ENCODE results near the gene KRTAP22-2.

The KRTAP22-2 gene

DNA sequence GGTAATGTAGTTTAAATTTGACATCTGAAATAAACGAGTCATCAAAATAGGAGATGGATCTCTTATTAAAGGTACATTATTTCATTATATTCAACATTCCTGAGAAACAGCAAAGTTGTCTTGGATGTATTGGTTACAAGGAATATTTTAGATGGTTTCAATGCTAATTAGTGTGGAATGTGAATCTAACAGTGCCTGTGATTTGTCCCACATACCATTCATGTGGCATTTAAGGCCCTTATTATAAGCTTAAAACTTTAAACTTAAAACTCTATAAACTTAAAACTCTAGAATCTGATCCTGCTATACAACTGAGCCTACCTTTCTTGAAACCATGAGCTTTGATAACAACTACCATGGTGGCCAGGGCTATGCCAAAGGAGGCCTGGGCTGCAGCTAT is 10.6 kb upstream of the KRTAP22-2 start, which contains the start of gene KRTAP22-1:
KRTAP22-1 (plus strand) TSS at position 301 of the 400 bp plus-strand sequence.
- Mint-ChIP-seq H3K27me3 (no peaks in the 10 kb centered on the region), H3K4me3 (no peak within 1 kb of the TSS), H3K4me1 (ENCODE audit: low read depth in 2 of 2) (no peaks in the 10 kb centered on the region), H3K27ac (no peak within 1 kb of the TSS), H3K9me3 (peaks cover 10 to 12% of the 10 kb centered on the region in 2 donors), H3K36me3 (ENCODE audit: insufficient read depth) (no peaks in the 10 kb centered on the region)
- DNase-seq (no peak), ATAC-seq (replicated peaks) (no peak)

DNA sequence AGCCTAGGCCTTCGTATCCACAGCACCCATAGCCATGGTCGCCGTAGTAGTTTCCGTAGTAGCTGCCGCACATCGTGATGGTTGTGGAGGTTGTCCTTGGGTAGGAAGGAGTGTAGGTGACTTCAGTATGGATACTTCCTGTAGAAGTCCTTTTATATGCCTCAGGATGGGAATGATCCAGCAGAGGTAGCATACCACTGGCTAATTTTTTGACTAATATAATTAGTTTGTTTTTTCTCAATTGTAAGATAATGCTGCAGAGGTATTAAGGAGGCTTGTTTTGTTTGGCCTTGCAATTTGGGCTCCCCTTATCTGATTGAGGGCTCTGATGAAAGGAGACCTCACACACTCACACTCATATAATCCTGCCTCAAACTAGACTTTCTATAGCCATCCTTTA is 8.6 kb upstream of the KRTAP22-2 start, which contains the start of gene KRTAP6-2:
KRTAP6-2 (minus strand) TSS at position 101 of the 400 bp plus-strand sequence; CDS start at position 73, 28 bp downstream.
- no peak for DNase-seq
- Mint-ChIP-seq H3K27ac (no peak within 1 kb of the TSS), H3K9me3 (peaks cover 5 to 12% of the 10 kb centered on the region in 2 donors), H3K27me3 (no peaks in the 10 kb centered on the region), H3K4me1 (ENCODE audit: low read depth in 2 of 2) (no peaks in the 10 kb centered on the region), H3K36me3 (ENCODE audit: insufficient read depth) (no peaks in the 10 kb centered on the region), H3K4me3 (no peak within 1 kb of the TSS)
- no peak for ATAC-seq (replicated peaks)

DNA sequence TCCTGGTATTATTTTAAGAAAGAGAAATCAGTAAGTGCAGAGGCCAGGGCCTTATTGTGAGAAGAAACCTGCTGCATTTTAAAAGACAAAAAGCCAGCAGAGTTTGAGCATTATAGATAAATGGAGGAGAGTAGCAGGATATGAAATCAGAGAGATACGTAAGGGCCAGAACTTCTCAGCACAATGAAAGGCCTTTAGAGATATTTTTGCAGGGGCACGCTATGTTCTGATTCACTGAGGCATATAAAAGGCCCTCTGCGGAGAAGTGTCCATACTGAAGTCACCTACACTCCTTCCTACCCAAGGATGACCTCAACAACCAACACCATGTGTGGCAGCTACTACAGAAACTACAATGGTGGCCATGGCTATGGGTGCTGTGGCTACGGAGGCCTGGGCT is 1.9 kb upstream of the KRTAP22-2 start, which contains the start of gene KRTAP6-3:
KRTAP6-3 (plus strand) TSS at position 301 of the 400 bp plus-strand sequence; CDS start at position 307, 6 bp downstream.
- ATAC-seq (replicated peaks), result no peak
- H3K4me1 Mint-ChIP-seq (ENCODE audit: low read depth in 2 of 2), result no peaks in the 10 kb centered on the region

DNA sequence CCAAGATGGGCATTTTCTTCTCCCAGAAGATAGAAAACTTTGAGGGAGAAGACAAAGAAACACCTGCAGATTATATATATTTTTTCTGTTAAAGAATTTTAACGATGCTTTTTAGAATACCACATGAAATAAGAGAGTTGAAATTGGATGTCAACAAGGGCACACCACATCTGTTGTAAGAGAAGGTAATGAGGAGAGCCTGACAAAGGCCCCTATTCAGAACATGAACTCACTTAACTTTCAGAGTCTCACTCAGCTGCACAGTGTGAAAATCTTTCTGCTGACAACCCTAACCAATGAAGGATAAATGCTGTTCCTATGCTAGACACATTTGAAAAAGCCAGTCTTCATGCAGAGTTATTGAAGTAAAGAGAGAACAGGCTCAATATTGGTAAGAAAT is 7.3 kb downstream of the KRTAP22-2 start:
- Mint-ChIP-seq H3K9me3 (no peaks in the 10 kb centered on the region), H3K27ac (no peak overlapping the region), H3K4me1 (ENCODE audit: low read depth in 2 of 2) (no peaks in the 10 kb centered on the region), H3K4me3 (no peak overlapping the region), H3K27me3 (no peaks in the 10 kb centered on the region), H3K36me3 (ENCODE audit: insufficient read depth) (no peaks in the 10 kb centered on the region)
- no peak for DNase-seq
- no peak for ATAC-seq (replicated peaks)

More for the DNA sequence above, 1.9 kb upstream of the KRTAP22-2 start, which contains the start of gene KRTAP6-3:
- H3K27me3 Mint-ChIP-seq, result no peaks in the 10 kb centered on the region
- no peak for DNase-seq
- peaks cover 0 to 5% of the 10 kb centered on the region in 2 donors for H3K9me3 Mint-ChIP-seq
- H3K27ac Mint-ChIP-seq, result no peak within 1 kb of the TSS
- H3K4me3 Mint-ChIP-seq, result no peak within 1 kb of the TSS
- no peaks in the 10 kb centered on the region for H3K36me3 Mint-ChIP-seq (ENCODE audit: insufficient read depth)

DNA sequence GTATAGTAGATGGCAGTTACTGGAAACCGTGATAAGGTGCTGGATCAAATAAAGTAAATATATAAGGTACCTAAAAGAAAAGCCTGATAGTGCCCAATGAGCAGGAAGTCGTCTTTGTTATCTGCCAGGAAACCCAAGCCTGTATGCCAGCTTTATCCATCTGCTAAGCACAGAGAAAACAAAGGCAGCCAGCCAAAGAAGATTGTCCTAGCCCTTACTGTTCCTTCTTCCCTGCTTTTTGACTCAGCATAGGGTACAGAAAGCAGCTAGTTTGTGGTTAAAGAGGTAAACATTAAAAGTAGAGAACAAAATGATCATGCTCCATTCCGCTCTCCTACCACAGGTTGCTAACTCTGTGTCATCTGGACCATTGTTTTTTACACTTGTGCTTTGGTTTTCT is 10.1 kb downstream of the KRTAP22-2 start:
- Mint-ChIP-seq H3K36me3 (ENCODE audit: insufficient read depth) (no peaks in the 10 kb centered on the region), H3K27ac (no peak overlapping the region), H3K27me3 (no peaks in the 10 kb centered on the region), H3K4me1 (ENCODE audit: low read depth in 2 of 2) (no peaks in the 10 kb centered on the region), H3K9me3 (no peaks in the 10 kb centered on the region), H3K4me3 (no peak overlapping the region)
- DNase-seq, result no peak
- no peak for ATAC-seq (replicated peaks)

DNA sequence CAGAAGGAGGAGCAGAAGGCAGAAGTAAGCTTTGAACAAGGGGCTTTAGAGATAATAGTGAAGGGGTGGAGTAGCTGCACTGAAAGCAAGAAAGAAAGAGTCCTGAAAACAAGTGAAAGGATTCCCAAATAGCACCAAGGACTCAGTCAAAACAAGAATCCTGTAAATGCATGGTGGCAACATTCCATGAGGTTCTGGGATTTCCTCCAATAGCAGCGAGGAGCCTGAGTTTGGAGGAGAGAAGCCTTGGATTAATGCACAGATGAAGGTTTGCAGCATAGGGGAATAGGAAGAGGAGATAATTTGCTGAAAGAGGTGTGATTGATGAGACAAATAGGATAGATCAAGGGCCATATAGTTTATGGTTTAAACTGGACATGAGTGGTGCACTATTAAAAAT is 10.9 kb downstream of the KRTAP22-2 start:
- no peaks in the 10 kb centered on the region for H3K4me1 Mint-ChIP-seq (ENCODE audit: low read depth in 2 of 2)
- no peaks in the 10 kb centered on the region for H3K36me3 Mint-ChIP-seq (ENCODE audit: insufficient read depth)
- H3K4me3 Mint-ChIP-seq, result no peak overlapping the region
- H3K27me3 Mint-ChIP-seq, result no peaks in the 10 kb centered on the region
- ATAC-seq (replicated peaks), result no peak
- no peak for DNase-seq
- no peaks in the 10 kb centered on the region for H3K9me3 Mint-ChIP-seq
- H3K27ac Mint-ChIP-seq, result no peak overlapping the region

DNA sequence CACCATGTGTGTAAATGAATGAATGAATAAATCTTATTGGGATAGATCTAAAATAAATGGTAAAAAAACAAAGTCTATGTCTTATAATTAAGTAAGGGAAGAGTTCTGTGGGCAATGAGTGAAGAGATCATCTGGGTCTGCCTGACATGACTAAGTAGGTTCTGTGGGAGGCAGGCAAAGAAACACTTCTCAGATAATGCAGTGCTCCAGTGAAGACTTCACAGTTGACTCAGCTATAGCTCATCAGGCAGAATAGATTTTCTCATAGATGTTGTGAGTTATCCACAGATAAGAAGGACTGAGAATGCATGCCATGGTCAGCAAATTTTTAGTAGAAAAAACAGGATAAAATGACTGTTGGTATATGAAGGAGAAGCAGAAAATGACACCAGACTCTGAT is 12.4 kb downstream of the KRTAP22-2 start:
- Mint-ChIP-seq H3K27ac (no peak overlapping the region), H3K27me3 (no peaks in the 10 kb centered on the region), H3K36me3 (ENCODE audit: insufficient read depth) (no peaks in the 10 kb centered on the region), H3K9me3 (no peaks in the 10 kb centered on the region), H3K4me3 (no peak overlapping the region), H3K4me1 (ENCODE audit: low read depth in 2 of 2) (no peaks in the 10 kb centered on the region)
- DNase-seq, result no peak
- ATAC-seq (replicated peaks), result no peak

DNA sequence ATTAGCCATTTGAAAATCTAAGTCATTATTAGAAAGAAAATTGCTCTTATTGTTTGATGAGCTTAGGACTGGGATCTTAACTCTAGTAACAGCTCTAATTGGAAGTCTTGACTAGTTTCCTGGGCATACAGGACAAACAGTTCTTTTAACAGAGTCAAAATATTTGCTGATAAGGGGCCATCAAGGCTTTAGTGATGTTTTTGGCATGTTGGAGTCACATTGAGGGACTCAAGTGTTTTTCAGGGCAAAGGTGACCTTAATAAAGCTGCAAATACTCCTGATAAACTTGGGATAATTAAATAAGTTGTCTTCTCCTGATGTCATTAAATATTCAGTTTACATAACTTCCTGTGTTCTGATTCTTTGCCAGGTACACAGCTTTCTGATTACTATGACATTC is 22.6 kb downstream of the KRTAP22-2 start:
- H3K4me3 Mint-ChIP-seq, result no peak overlapping the region
- H3K27me3 Mint-ChIP-seq, result no peaks in the 10 kb centered on the region
- ATAC-seq (replicated peaks) (no peak), DNase-seq (no peak)
- H3K4me1 Mint-ChIP-seq (ENCODE audit: low read depth in 2 of 2), result no peaks in the 10 kb centered on the region
- peaks cover 0 to 6% of the 10 kb centered on the region in 2 donors for H3K9me3 Mint-ChIP-seq
- H3K36me3 Mint-ChIP-seq (ENCODE audit: insufficient read depth), result peaks cover 5% of the 10 kb centered on the region
- no peak overlapping the region for H3K27ac Mint-ChIP-seq

DNA sequence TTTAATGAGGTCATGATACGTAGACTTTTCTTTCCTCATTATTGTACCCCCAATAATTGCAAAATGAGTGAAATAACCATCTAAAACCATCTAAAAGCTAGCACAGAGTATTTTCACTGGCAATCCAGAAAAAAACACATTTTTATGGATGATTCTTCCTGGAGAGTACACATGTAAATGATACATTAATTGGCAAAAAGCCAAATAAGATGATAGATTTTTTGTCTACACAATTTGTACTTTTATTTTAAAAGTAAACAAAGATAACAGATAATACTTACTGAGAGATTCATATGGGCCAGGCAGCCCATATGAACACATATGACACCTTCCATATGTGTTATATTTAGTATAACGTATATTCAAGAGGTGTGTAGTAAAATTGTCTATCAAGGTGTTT is 26.6 kb downstream of the KRTAP22-2 start:
- H3K36me3 Mint-ChIP-seq (ENCODE audit: insufficient read depth), result peaks cover 5% of the 10 kb centered on the region
- no peaks in the 10 kb centered on the region for H3K4me1 Mint-ChIP-seq (ENCODE audit: low read depth in 2 of 2)
- H3K9me3 Mint-ChIP-seq, result no peaks in the 10 kb centered on the region
- no peaks in the 10 kb centered on the region for H3K27me3 Mint-ChIP-seq
- DNase-seq (no peak), ATAC-seq (replicated peaks) (no peak)
- no peak overlapping the region for H3K27ac Mint-ChIP-seq
- H3K4me3 Mint-ChIP-seq, result no peak overlapping the region

DNA sequence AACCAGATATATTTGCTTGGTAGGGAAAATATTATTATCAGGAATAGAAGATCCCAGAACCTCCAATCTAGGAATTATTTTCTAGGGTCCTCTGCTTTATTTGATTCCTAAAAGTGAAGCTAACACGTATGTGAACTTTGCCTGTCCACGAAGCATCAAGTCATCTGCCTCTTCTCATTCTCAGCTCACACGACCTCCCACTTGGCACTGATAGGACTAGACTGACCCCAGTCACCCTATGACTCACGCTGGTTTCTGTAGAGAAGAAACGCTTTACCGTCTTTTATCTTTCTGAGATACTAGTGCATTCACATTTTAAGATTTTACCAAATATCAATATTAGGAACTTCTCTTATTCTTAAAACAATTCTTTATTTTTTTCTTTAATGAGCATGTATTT is 27.1 kb downstream of the KRTAP22-2 start:
- ATAC-seq (replicated peaks) (no peak), DNase-seq (no peak)
- peaks cover 5% of the 10 kb centered on the region for H3K36me3 Mint-ChIP-seq (ENCODE audit: insufficient read depth)
- no peaks in the 10 kb centered on the region for H3K9me3 Mint-ChIP-seq
- no peaks in the 10 kb centered on the region for H3K4me1 Mint-ChIP-seq (ENCODE audit: low read depth in 2 of 2)
- no peak overlapping the region for H3K27ac Mint-ChIP-seq
- H3K4me3 Mint-ChIP-seq, result no peak overlapping the region
- H3K27me3 Mint-ChIP-seq, result no peaks in the 10 kb centered on the region

DNA sequence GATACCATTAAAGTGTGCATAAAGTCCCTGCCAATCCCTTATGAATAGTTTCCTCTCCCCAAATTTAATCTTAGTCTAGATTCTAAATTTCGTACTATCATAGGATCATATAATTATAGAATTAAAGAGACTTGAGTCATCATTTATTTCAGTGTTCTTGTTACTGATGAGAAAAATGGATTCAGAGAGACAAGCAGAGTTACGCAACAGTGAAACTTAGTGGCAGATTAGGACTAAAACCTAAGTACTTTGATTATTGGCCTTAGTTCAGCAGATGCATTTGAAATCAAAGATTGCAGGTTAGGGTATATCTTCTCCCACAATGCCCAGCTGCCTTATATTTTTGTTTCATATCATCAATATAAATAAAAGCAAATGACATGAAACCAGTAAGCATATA is 28.2 kb downstream of the KRTAP22-2 start:
- Mint-ChIP-seq H3K27me3 (no peaks in the 10 kb centered on the region), H3K4me3 (no peak overlapping the region), H3K27ac (no peak overlapping the region), H3K9me3 (no peaks in the 10 kb centered on the region), H3K36me3 (ENCODE audit: insufficient read depth) (peaks cover 5% of the 10 kb centered on the region), H3K4me1 (ENCODE audit: low read depth in 2 of 2) (no peaks in the 10 kb centered on the region)
- no peak for ATAC-seq (replicated peaks)
- DNase-seq, result no peak

DNA sequence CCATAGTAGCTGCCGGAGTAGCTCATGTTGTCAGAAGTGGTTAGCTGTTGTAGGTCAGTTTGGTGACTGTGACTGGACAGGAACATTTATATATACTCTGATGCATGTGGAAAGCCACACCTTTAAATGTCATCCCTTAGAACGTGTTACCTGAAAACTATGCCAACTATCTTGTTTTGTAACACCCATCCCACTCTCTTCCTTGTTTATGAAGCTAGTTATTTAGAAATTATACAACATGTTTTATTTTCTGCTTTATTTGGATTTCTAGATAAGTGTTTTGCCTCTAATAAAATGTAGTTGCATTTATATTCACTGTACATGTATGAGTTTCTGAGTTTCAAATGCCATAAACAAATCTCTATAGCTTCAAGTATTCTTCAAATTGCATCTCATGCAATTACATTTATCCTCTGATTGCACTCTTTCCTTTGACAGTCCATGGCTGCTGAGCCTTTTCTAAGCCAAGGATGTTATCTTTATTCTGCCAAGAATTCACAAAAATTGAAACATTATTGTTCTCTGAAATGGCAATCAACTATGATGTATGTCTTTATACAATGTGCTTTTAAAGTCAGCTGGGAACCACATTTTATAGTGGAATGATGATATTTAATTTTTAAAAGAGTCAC is 28.8 kb downstream of the KRTAP22-2 start, which contains the start of gene KRTAP19-7:
KRTAP19-7 (minus strand) TSS at position 51 of the 632 bp plus-strand sequence; CDS start at position 26, 25 bp downstream.
- Mint-ChIP-seq H3K9me3 (no peaks in the 10 kb centered on the region), H3K27ac (no peak within 1 kb of the TSS), H3K36me3 (ENCODE audit: insufficient read depth) (peaks cover 5% of the 10 kb centered on the region), H3K4me3 (no peak within 1 kb of the TSS), H3K27me3 (no peaks in the 10 kb centered on the region), H3K4me1 (ENCODE audit: low read depth in 2 of 2) (no peaks in the 10 kb centered on the region)
- DNase-seq (no peak), ATAC-seq (replicated peaks) (no peak)

DNA sequence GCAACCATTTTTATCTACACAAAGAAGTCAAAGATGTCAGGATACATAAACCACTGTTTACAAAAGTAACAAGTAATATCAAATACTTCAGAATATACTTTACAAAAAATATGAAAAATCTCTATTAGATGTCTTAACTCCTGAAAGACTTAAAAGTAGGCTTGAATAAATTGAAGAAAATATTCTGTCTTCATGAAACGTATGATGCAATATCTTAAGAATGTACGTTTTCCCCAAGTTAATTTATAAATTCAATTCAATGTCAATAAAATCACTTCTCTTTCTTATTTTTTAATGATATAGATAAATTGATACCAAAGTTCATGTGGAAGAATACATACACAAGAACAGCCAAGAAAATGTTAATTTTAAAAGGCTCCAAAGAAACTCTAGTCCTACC is 35.1 kb downstream of the KRTAP22-2 start:
- ATAC-seq (replicated peaks), result no peak
- H3K36me3 Mint-ChIP-seq (ENCODE audit: insufficient read depth), result no peaks in the 10 kb centered on the region
- no peak for DNase-seq
- no peak overlapping the region for H3K4me3 Mint-ChIP-seq
- H3K9me3 Mint-ChIP-seq, result peaks cover 5 to 20% of the 10 kb centered on the region in 2 donors
- no peaks in the 10 kb centered on the region for H3K27me3 Mint-ChIP-seq
- H3K4me1 Mint-ChIP-seq (ENCODE audit: low read depth in 2 of 2), result no peaks in the 10 kb centered on the region
- no peak overlapping the region for H3K27ac Mint-ChIP-seq

DNA sequence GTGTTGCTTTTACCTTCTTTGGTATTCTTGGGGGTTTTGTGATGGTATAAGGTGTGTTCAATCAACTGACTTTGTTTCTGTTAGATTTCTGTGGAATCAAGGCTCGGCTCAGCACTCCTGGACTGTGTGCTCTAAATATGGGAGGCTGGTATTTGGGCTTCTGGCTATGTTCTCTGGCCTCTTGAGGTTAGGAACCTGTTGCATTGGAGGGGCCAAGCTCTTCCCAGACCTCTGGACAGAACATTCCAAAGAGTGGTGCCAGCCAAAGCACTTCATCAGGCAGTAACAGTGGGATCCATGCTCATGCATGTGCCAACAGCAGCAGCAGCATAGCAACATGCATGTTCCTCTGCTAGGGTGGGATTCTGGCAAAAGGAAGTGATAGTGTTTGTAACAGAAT is 37.4 kb downstream of the KRTAP22-2 start:
- H3K27ac Mint-ChIP-seq, result no peak overlapping the region
- no peaks in the 10 kb centered on the region for H3K36me3 Mint-ChIP-seq (ENCODE audit: insufficient read depth)
- no peak for ATAC-seq (replicated peaks)
- H3K9me3 Mint-ChIP-seq, result peaks cover 8 to 24% of the 10 kb centered on the region in 2 donors
- H3K4me1 Mint-ChIP-seq (ENCODE audit: low read depth in 2 of 2), result no peaks in the 10 kb centered on the region
- DNase-seq, result no peak
- no peaks in the 10 kb centered on the region for H3K27me3 Mint-ChIP-seq
- H3K4me3 Mint-ChIP-seq, result no peak overlapping the region

Data from effector memory CD8-positive, alpha-beta T cell (primary cell).